Measurements from ENCODE around the gene RPUSD1.
A peak's percentile ranks its signal among the peaks of the same experiment; 100 is the strongest.

Gene RPUSD1

DNA sequence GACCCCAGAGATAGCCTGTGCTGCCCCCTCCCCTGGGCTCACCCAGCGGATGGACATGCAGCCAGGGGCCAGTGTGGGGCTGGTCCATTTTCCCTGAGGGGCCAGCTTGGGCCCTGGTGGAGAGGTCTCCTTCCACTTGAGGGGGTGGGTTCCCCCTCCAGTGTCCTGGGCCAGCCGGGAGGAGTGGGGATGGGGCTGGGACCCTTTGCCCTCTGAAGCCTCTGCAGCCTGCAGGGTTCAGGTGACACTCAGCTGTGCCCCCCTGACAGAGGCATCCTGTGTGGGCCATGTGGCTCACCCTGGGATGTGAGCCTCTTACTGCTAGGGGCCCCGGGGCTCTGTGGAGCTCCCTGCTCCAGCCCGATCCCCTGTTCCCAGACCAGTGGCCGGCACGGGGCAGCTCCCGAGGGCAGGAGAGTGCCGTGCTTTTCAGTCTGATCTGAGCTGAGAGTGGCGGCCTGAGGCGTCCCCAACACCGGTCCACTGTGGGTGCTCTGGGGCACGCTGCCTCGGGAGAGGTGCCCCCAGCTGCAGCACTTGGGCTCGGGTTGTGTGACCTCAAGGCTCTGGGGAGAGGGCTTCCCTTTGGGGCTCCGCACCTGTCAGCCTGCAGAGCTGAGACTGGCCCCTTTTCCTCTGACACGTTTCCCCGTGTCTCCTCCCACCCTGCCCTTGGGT lies 12.8 kb upstream of the RPUSD1 start:
- ATAC-seq, result peak; percentile 31
- no peak for TF ChIP-seq ESRRG (CRISPR knock-in tag; IDR thresholded peaks at IDR 0.05)
- TF ChIP-seq, protein P1, sequence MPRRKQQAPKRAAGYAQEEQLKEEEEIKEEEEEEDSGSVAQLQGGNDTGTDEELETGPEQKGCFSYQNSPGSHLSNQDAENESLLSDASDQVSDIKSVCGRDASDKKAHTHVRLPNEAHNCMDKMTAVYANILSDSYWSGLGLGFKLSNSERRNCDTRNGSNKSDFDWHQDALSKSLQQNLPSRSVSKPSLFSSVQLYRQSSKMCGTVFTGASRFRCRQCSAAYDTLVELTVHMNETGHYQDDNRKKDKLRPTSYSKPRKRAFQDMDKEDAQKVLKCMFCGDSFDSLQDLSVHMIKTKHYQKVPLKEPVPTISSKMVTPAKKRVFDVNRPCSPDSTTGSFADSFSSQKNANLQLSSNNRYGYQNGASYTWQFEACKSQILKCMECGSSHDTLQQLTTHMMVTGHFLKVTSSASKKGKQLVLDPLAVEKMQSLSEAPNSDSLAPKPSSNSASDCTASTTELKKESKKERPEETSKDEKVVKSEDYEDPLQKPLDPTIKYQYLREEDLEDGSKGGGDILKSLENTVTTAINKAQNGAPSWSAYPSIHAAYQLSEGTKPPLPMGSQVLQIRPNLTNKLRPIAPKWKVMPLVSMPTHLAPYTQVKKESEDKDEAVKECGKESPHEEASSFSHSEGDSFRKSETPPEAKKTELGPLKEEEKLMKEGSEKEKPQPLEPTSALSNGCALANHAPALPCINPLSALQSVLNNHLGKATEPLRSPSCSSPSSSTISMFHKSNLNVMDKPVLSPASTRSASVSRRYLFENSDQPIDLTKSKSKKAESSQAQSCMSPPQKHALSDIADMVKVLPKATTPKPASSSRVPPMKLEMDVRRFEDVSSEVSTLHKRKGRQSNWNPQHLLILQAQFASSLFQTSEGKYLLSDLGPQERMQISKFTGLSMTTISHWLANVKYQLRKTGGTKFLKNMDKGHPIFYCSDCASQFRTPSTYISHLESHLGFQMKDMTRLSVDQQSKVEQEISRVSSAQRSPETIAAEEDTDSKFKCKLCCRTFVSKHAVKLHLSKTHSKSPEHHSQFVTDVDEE (CRISPR knock-in tag; IDR thresholded peaks at IDR 0.05), result no peak
- TF ChIP-seq, protein P2, sequence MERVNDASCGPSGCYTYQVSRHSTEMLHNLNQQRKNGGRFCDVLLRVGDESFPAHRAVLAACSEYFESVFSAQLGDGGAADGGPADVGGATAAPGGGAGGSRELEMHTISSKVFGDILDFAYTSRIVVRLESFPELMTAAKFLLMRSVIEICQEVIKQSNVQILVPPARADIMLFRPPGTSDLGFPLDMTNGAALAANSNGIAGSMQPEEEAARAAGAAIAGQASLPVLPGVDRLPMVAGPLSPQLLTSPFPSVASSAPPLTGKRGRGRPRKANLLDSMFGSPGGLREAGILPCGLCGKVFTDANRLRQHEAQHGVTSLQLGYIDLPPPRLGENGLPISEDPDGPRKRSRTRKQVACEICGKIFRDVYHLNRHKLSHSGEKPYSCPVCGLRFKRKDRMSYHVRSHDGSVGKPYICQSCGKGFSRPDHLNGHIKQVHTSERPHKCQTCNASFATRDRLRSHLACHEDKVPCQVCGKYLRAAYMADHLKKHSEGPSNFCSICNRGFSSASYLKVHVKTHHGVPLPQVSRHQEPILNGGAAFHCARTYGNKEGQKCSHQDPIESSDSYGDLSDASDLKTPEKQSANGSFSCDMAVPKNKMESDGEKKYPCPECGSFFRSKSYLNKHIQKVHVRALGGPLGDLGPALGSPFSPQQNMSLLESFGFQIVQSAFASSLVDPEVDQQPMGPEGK (CRISPR knock-in tag; IDR thresholded peaks at IDR 0.05; ENCODE audit: borderline replicate concordance), result no peak
- TF ChIP-seq BACH2 (CRISPR knock-in tag; IDR thresholded peaks at IDR 0.05; ENCODE audit: borderline replicate concordance), result no peak
- no peak for TF ChIP-seq RARB (CRISPR knock-in tag; IDR thresholded peaks at IDR 0.05)
- no peak for TF ChIP-seq ZFP3 (CRISPR knock-in tag; IDR thresholded peaks at IDR 0.05)
- TF ChIP-seq ZNF565 (CRISPR knock-in tag; conservative IDR thresholded peaks at IDR 0.05; ENCODE audit: low read depth), result no peak
- TF ChIP-seq OSR1 (CRISPR knock-in tag; IDR thresholded peaks at IDR 0.05), result no peak
- TF ChIP-seq, protein P3, sequence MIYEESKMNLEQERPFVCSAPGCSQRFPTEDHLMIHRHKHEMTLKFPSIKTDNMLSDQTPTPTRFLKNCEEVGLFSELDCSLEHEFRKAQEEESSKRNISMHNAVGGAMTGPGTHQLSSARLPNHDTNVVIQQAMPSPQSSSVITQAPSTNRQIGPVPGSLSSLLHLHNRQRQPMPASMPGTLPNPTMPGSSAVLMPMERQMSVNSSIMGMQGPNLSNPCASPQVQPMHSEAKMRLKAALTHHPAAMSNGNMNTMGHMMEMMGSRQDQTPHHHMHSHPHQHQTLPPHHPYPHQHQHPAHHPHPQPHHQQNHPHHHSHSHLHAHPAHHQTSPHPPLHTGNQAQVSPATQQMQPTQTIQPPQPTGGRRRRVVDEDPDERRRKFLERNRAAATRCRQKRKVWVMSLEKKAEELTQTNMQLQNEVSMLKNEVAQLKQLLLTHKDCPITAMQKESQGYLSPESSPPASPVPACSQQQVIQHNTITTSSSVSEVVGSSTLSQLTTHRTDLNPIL (CRISPR knock-in tag; IDR thresholded peaks at IDR 0.05; ENCODE audit: low read depth), result no peak
- no peak for TF ChIP-seq ZFP30 (CRISPR knock-in tag; IDR thresholded peaks at IDR 0.05)
- no peak for TF ChIP-seq GLIS3 (CRISPR knock-in tag; IDR thresholded peaks at IDR 0.05)
- TF ChIP-seq TOX (CRISPR knock-in tag; IDR thresholded peaks at IDR 0.05; ENCODE audit: borderline replicate concordance), result no peak
- no peak for TF ChIP-seq PPARA (CRISPR knock-in tag; IDR thresholded peaks at IDR 0.05; ENCODE audit: borderline replicate concordance)
- no peak for TF ChIP-seq TCF4 (CRISPR knock-in tag; IDR thresholded peaks at IDR 0.05; ENCODE audit: borderline replicate concordance)
- no peak for TF ChIP-seq ZC3H10 (CRISPR knock-in tag; IDR thresholded peaks at IDR 0.05)
- TF ChIP-seq CSDC2 (CRISPR knock-in tag; IDR thresholded peaks at IDR 0.05), result no peak
- TF ChIP-seq, protein P4, sequence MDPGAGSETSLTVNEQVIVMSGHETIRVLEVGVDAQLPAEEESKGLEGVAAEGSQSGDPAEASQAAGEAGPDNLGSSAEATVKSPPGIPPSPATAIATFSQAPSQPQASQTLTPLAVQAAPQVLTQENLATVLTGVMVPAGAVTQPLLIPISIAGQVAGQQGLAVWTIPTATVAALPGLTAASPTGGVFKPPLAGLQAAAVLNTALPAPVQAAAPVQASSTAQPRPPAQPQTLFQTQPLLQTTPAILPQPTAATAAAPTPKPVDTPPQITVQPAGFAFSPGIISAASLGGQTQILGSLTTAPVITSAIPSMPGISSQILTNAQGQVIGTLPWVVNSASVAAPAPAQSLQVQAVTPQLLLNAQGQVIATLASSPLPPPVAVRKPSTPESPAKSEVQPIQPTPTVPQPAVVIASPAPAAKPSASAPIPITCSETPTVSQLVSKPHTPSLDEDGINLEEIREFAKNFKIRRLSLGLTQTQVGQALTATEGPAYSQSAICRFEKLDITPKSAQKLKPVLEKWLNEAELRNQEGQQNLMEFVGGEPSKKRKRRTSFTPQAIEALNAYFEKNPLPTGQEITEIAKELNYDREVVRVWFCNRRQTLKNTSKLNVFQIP (CRISPR knock-in tag; IDR thresholded peaks at IDR 0.05; ENCODE audit: borderline replicate concordance, low read depth), result no peak
- TF ChIP-seq, protein P5, sequence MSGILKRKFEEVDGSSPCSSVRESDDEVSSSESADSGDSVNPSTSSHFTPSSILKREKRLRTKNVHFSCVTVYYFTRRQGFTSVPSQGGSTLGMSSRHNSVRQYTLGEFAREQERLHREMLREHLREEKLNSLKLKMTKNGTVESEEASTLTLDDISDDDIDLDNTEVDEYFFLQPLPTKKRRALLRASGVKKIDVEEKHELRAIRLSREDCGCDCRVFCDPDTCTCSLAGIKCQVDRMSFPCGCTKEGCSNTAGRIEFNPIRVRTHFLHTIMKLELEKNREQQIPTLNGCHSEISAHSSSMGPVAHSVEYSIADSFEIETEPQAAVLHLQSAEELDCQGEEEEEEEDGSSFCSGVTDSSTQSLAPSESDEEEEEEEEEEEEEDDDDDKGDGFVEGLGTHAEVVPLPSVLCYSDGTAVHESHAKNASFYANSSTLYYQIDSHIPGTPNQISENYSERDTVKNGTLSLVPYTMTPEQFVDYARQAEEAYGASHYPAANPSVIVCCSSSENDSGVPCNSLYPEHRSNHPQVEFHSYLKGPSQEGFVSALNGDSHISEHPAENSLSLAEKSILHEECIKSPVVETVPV (CRISPR knock-in tag; IDR thresholded peaks at IDR 0.05), result no peak

DNA sequence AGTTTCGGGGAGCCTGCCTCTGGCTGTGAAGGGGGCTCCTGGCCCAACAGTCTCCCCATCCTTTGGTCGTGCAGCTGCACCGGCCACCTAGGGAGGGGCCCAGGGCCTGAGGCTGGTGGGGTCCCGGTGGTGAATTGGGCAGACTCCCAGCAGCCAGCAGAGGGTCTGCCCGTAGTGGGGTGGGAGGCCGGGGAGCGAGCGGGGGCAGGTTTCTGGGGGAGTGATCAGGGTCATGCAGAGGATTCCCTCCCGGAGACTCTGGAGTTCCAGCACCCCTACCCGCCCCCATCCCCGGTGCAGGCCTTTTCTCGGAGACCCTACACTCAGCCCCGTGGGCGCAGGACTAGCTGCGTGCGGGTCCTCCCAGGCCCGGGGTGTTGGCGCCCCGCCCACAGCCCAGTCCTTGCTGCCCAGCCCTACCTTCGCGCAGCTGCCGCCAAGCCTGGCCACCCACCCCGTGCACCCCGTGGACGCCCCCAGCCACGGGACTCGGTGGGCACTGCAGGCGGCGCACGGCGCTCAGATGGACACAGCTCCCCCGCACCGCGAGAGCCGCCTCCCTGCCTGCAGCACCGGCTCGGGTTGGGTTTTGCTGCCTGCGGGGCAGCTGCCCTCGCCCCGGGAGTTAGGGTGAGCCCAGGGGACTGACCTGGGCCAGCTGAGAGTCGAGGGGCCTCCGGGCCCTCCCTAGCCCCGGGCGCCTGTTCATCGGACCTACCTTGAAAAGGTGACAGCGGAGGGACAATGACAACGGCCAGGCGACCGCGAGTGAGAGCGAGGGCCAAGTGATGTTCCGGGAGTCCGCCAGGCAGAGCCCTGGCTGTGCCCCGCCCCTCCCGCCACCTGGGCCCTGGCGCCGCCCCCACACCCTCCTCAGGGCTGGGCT lies 12.0 kb upstream of the RPUSD1 start, which contains the start of gene GNG13:
Gene GNG13, minus strand, starts transcription at position 787 of the 886 bp plus-strand sequence. CDS start 1,657 bp downstream, outside the sequence.
- peak; percentile 40 for ATAC-seq
- no peak for TF ChIP-seq GLIS3 (CRISPR knock-in tag; IDR thresholded peaks at IDR 0.05)
- TF ChIP-seq ARNTL (CRISPR knock-in tag; IDR thresholded peaks at IDR 0.05; ENCODE audit: borderline replicate concordance, low read depth), result no peak
- TF ChIP-seq TOX (CRISPR knock-in tag; IDR thresholded peaks at IDR 0.05; ENCODE audit: borderline replicate concordance), result no peak
- no peak for TF ChIP-seq ZNF565 (CRISPR knock-in tag; conservative IDR thresholded peaks at IDR 0.05; ENCODE audit: low read depth)
- no peak for TF ChIP-seq ZFP3 (CRISPR knock-in tag; IDR thresholded peaks at IDR 0.05)
- TF ChIP-seq, protein P4 (CRISPR knock-in tag; IDR thresholded peaks at IDR 0.05; ENCODE audit: borderline replicate concordance, low read depth), result no peak
- no peak for TF ChIP-seq BACH2 (CRISPR knock-in tag; IDR thresholded peaks at IDR 0.05; ENCODE audit: borderline replicate concordance)
- no peak for TF ChIP-seq ZNF70 (CRISPR knock-in tag; IDR thresholded peaks at IDR 0.05)
- TF ChIP-seq, protein P5 (CRISPR knock-in tag; IDR thresholded peaks at IDR 0.05), result no peak
- TF ChIP-seq RARB (CRISPR knock-in tag; IDR thresholded peaks at IDR 0.05), result no peak
- TF ChIP-seq ESRRG (CRISPR knock-in tag; IDR thresholded peaks at IDR 0.05), result no peak
- no peak for TF ChIP-seq ZNF8 (CRISPR knock-in tag; IDR thresholded peaks at IDR 0.05)
- TF ChIP-seq, protein P2 (CRISPR knock-in tag; IDR thresholded peaks at IDR 0.05; ENCODE audit: borderline replicate concordance), result no peak
- no peak for TF ChIP-seq PPARA (CRISPR knock-in tag; IDR thresholded peaks at IDR 0.05; ENCODE audit: borderline replicate concordance)

All from SK-N-SH treated with all-trans-retinoic acid at 6 μM for 48 hours (cell line).